ENCODE results near the gene MRPL36. TPM values are rescaled to one million over a fixed set of nuclear protein-coding genes. Genes with fewer than 3 reads are reported as not detected.
"Not testable (repeated sequence)": the region's sequence is repeated elsewhere in the genome, so short reads cannot be mapped to it uniquely, and the experiment has no call there.

Gene MRPL36
- total RNA-seq, 1 donor from 2014 or later, result 28.7 TPM

GRCh38 chr5:1791176-1791575, 8.5 kb downstream of the MRPL36 start:
- Histone ChIP-seq H3K9me3 (ENCODE audit: control insufficient read depth in 3 of 3, low read length in 3 of 3) (no peaks in the 10 kb centered on the region), H3K27me3 (ENCODE audit: control insufficient read depth in 3 of 3, insufficient read depth in 3 of 3, low read length in 3 of 3) (peaks cover 0 to 6% (median 3%) of the 10 kb centered on the region in 3 donors), H3K9ac (ENCODE audit: low read depth in 1 of 3, low read length in 3 of 3) (no peak overlapping the region), H3K4me3 (ENCODE audit: low read length in 3 of 3) (no peak overlapping the region), H3K27ac (ENCODE audit: low read depth, low read length) (no peak overlapping the region), H3K4me1 (ENCODE audit: control insufficient read depth in 3 of 3, insufficient read depth in 3 of 3, low read length in 3 of 3) (peaks cover 10 to 14% (median 12%) of the 10 kb centered on the region in 3 donors), H3K36me3 (ENCODE audit: control insufficient read depth in 3 of 3, insufficient read depth in 3 of 3, low read length in 3 of 3) (peaks cover 0 to 3% (median under 1%) of the 10 kb centered on the region in 3 donors)

DNA sequence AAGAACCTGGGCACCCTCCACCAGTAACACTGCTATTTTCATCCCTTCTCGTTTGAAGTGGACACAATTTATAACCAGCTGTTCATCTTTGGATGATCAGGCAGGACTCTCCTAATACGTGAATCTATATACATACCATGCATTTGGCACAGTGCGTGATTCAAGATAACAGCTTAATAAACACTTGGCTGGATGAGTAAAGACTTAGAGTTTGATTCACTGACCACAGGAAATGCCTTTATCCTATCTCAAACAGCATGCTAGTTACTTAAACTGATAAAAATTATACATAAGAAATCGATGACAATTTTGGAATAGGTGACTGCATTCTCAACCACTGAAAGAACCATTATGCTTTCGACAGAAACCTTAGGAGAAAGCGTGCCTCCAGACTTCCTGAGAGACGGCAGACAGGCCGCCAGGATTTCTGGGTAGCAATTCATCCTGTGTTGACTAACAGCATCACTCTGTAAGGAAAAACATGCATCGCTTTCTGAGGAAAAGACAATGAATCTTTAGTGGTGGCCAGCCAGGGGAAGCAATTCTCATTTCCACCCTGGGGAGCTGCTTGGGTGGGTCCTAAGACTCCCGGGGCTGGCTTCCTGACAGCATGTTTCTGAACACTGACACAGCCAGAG, 9.7 kb downstream of the MRPL36 start:
- H3K4me1 ChIP-seq (ENCODE audit: control insufficient read depth in 3 of 3, insufficient read depth in 3 of 3, low read length in 3 of 3), result peaks cover 9 to 14% (median 11%) of the 10 kb centered on the region in 3 donors
- no peaks in the 10 kb centered on the region for H3K36me3 ChIP-seq (ENCODE audit: control insufficient read depth in 3 of 3, insufficient read depth in 3 of 3, low read length in 3 of 3)
- no peaks in the 10 kb centered on the region for H3K9me3 ChIP-seq (ENCODE audit: control insufficient read depth in 3 of 3, low read length in 3 of 3)
- H3K9ac ChIP-seq (ENCODE audit: low read depth in 1 of 3, low read length in 3 of 3), result no peak overlapping the region
- no peak overlapping the region for H3K4me3 ChIP-seq (ENCODE audit: low read length in 3 of 3)
- no peak overlapping the region for H3K27ac ChIP-seq (ENCODE audit: low read depth, low read length)
- peaks cover 0 to 6% (median 3%) of the 10 kb centered on the region in 3 donors for H3K27me3 ChIP-seq (ENCODE audit: control insufficient read depth in 3 of 3, insufficient read depth in 3 of 3, low read length in 3 of 3)

DNA sequence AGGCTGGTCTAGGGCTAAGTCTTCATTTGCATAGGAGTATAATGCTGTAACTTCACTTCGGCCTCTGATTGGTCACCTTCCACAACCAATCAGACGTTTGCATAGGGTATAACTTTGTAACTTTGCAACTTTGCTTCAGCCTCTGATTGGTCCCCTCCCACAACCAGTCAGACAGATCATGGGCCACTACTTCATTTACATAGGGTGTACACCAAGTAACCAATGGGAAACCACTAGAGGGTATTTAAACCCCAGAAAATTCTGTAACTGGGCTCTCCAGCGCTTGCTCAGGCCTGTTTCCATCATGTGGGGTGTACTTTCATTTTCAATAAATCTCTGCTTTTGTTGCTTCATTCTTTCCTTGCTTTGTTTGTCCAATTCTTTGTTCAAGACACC, 10.2 kb downstream of the MRPL36 start:
- not testable (repeated sequence) for H3K9me3 ChIP-seq (ENCODE audit: control insufficient read depth in 3 of 3, low read length in 3 of 3); H3K27ac ChIP-seq (ENCODE audit: low read depth, low read length); H3K36me3 ChIP-seq (ENCODE audit: control insufficient read depth in 3 of 3, insufficient read depth in 3 of 3, low read length in 3 of 3); H3K9ac ChIP-seq (ENCODE audit: low read depth in 1 of 3, low read length in 3 of 3); H3K27me3 ChIP-seq (ENCODE audit: control insufficient read depth in 3 of 3, insufficient read depth in 3 of 3, low read length in 3 of 3); H3K4me3 ChIP-seq (ENCODE audit: low read length in 3 of 3)
- peaks cover 4 to 14% (median 6%) of the 10 kb centered on the region in 3 donors for H3K4me1 ChIP-seq (ENCODE audit: control insufficient read depth in 3 of 3, insufficient read depth in 3 of 3, low read length in 3 of 3)

GRCh38 chr5:1788828-1789227, 10.8 kb downstream of the MRPL36 start:
- Histone ChIP-seq H3K27me3 (ENCODE audit: control insufficient read depth in 3 of 3, insufficient read depth in 3 of 3, low read length in 3 of 3) (peaks cover 2 to 8% (median 6%) of the 10 kb centered on the region in 3 donors), H3K4me3 (ENCODE audit: low read length in 3 of 3) (no peak overlapping the region), H3K4me1 (ENCODE audit: control insufficient read depth in 3 of 3, insufficient read depth in 3 of 3, low read length in 3 of 3) (peaks cover 0 to 12% (median 2%) of the 10 kb centered on the region in 3 donors), H3K9ac (ENCODE audit: low read depth in 1 of 3, low read length in 3 of 3) (no peak overlapping the region), H3K36me3 (ENCODE audit: control insufficient read depth in 3 of 3, insufficient read depth in 3 of 3, low read length in 3 of 3) (no peaks in the 10 kb centered on the region), H3K9me3 (ENCODE audit: control insufficient read depth in 3 of 3, low read length in 3 of 3) (no peaks in the 10 kb centered on the region), H3K27ac (ENCODE audit: low read depth, low read length) (no peak overlapping the region)

- Histone ChIP-seq H3K9ac (ENCODE audit: low read depth in 1 of 3, low read length in 3 of 3) (no peak overlapping the region), H3K9me3 (ENCODE audit: control insufficient read depth in 3 of 3, low read length in 3 of 3) (no peaks in the 10 kb centered on the region), H3K27me3 (ENCODE audit: control insufficient read depth in 3 of 3, insufficient read depth in 3 of 3, low read length in 3 of 3) (peaks cover 2 to 8% (median 6%) of the 10 kb centered on the region in 3 donors), H3K4me1 (ENCODE audit: control insufficient read depth in 3 of 3, insufficient read depth in 3 of 3, low read length in 3 of 3) (peaks cover 0 to 8% (median 2%) of the 10 kb centered on the region in 3 donors), H3K27ac (ENCODE audit: low read depth, low read length) (no peak overlapping the region), H3K36me3 (ENCODE audit: control insufficient read depth in 3 of 3, insufficient read depth in 3 of 3, low read length in 3 of 3) (no peaks in the 10 kb centered on the region), H3K4me3 (ENCODE audit: low read length in 3 of 3) (no peak overlapping the region)
Measured at GRCh38 chr5:1788200-1788599, 11.4 kb downstream of the MRPL36 start.

- Histone ChIP-seq H3K27ac (ENCODE audit: low read depth, low read length) (no peak overlapping the region), H3K36me3 (ENCODE audit: control insufficient read depth in 3 of 3, insufficient read depth in 3 of 3, low read length in 3 of 3) (no peaks in the 10 kb centered on the region), H3K9ac (ENCODE audit: low read depth in 1 of 3, low read length in 3 of 3) (no peak overlapping the region), H3K4me1 (ENCODE audit: control insufficient read depth in 3 of 3, insufficient read depth in 3 of 3, low read length in 3 of 3) (peaks cover 0 to 2% (median 2%) of the 10 kb centered on the region in 3 donors), H3K27me3 (ENCODE audit: control insufficient read depth in 3 of 3, insufficient read depth in 3 of 3, low read length in 3 of 3) (peaks cover 5 to 6% (median 5%) of the 10 kb centered on the region in 3 donors), H3K9me3 (ENCODE audit: control insufficient read depth in 3 of 3, low read length in 3 of 3) (no peaks in the 10 kb centered on the region), H3K4me3 (ENCODE audit: low read length in 3 of 3) (no peak overlapping the region)
Measured at GRCh38 chr5:1787472-1788047, 12.1 kb downstream of the MRPL36 start.

DNA sequence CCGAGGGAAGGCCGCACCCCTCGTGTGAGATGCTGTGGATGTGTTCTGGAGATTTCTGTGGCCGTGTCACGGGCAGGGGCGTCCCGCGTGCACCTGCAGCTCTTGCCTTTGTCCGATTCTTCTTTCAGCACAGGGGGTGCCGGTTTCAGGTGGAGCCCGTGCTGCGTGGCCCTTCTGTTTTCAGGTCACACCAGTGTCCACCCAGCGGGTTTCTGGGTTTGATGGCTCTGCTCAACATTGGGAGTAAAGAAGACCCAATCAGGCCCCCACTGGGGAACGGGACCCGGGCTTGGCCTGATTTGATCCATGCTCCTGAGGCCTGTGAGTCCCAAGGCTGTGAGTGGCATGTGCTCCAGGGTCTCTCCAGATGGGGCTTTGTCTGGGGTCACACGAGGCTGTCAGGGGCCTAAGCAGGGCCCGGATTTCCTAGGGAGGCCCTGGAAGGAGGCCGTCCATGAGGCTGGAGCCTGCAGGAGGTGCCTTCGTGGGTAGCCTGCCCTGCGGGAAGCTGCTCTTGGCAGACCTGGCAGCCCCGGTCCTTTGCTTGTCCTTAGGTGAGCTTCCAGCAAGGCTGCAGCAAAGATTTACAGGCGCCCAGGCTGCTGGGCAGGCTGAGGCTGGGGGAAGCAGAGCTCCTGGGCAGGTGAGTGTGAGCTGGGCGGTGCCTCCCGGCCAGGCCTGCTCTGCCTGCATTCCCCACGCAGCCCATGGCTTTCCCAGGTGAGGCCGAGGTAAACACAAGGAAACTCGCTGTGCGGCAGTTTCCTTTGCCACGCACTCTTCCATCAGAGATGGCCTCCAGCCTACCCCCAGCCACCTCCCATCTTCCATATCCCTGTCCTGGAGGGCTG, 12.8 kb downstream of the MRPL36 start:
- no peaks in the 10 kb centered on the region for H3K36me3 ChIP-seq (ENCODE audit: control insufficient read depth in 3 of 3, insufficient read depth in 3 of 3, low read length in 3 of 3)
- no peak overlapping the region for H3K9ac ChIP-seq (ENCODE audit: low read depth in 1 of 3, low read length in 3 of 3)
- no peak overlapping the region for H3K4me3 ChIP-seq (ENCODE audit: low read length in 3 of 3)
- H3K4me1 ChIP-seq (ENCODE audit: control insufficient read depth in 3 of 3, insufficient read depth in 3 of 3, low read length in 3 of 3), result peaks cover 0 to 2% (median 2%) of the 10 kb centered on the region in 3 donors
- H3K27me3 ChIP-seq (ENCODE audit: control insufficient read depth in 3 of 3, insufficient read depth in 3 of 3, low read length in 3 of 3), result peaks cover 5 to 7% (median 6%) of the 10 kb centered on the region in 3 donors
- H3K27ac ChIP-seq (ENCODE audit: low read depth, low read length), result no peak overlapping the region
- H3K9me3 ChIP-seq (ENCODE audit: control insufficient read depth in 3 of 3, low read length in 3 of 3), result no peaks in the 10 kb centered on the region

- Histone ChIP-seq H3K27ac (ENCODE audit: low read depth, low read length) (no peak overlapping the region), H3K27me3 (ENCODE audit: control insufficient read depth in 3 of 3, insufficient read depth in 3 of 3, low read length in 3 of 3) (peaks cover 5 to 7% (median 6%) of the 10 kb centered on the region in 3 donors), H3K9me3 (ENCODE audit: control insufficient read depth in 3 of 3, low read length in 3 of 3) (no peaks in the 10 kb centered on the region), H3K4me3 (ENCODE audit: low read length in 3 of 3) (no peak overlapping the region), H3K9ac (ENCODE audit: low read depth in 1 of 3, low read length in 3 of 3) (no peak overlapping the region), H3K36me3 (ENCODE audit: control insufficient read depth in 3 of 3, insufficient read depth in 3 of 3, low read length in 3 of 3) (no peaks in the 10 kb centered on the region), H3K4me1 (ENCODE audit: control insufficient read depth in 3 of 3, insufficient read depth in 3 of 3, low read length in 3 of 3) (peaks cover 0 to 2% (median 2%) of the 10 kb centered on the region in 3 donors)
Measured at GRCh38 chr5:1785984-1786383, 13.7 kb downstream of the MRPL36 start.

DNA sequence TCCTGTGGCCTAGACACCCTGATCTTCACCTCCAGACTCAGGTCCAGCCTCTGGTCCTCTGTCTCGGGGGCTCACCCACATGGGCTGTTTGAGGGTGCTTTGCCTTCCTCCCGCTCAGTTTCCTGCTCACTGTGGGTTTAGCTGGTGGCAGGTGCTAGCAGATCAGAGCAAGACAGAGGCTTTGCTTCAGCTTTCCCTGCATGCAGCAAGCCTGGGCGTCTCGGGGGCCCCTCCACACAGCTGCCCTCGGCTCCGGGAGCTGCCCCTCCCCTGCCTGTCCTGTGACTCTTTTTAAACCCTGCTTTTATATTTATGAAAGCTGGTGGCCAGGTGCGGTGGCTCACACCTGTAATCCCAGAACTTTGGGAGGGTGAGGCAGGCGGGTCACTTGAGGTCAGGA, 14.6 kb downstream of the MRPL36 start:
- H3K27ac ChIP-seq (ENCODE audit: low read depth, low read length), result no peak overlapping the region
- H3K27me3 ChIP-seq (ENCODE audit: control insufficient read depth in 3 of 3, insufficient read depth in 3 of 3, low read length in 3 of 3), result peaks cover 6 to 7% (median 7%) of the 10 kb centered on the region in 3 donors
- no peaks in the 10 kb centered on the region for H3K36me3 ChIP-seq (ENCODE audit: control insufficient read depth in 3 of 3, insufficient read depth in 3 of 3, low read length in 3 of 3)
- no peak overlapping the region for H3K9ac ChIP-seq (ENCODE audit: low read depth in 1 of 3, low read length in 3 of 3)
- H3K4me3 ChIP-seq (ENCODE audit: low read length in 3 of 3), result no peak overlapping the region
- H3K9me3 ChIP-seq (ENCODE audit: control insufficient read depth in 3 of 3, low read length in 3 of 3), result no peaks in the 10 kb centered on the region
- H3K4me1 ChIP-seq (ENCODE audit: control insufficient read depth in 3 of 3, insufficient read depth in 3 of 3, low read length in 3 of 3), result no peaks in the 10 kb centered on the region
